GM21529 (cell line): ENCODE data around the gene LIPT2.

Experiments
- ATAC-seq: cut with Tn5 transposase; IDR thresholded peaks from one replicate; pipeline ENCODE4 v1.9.1; 2021; ENCODE audit not compliant: unreplicated experiment

LIPT2 gene

DNA sequence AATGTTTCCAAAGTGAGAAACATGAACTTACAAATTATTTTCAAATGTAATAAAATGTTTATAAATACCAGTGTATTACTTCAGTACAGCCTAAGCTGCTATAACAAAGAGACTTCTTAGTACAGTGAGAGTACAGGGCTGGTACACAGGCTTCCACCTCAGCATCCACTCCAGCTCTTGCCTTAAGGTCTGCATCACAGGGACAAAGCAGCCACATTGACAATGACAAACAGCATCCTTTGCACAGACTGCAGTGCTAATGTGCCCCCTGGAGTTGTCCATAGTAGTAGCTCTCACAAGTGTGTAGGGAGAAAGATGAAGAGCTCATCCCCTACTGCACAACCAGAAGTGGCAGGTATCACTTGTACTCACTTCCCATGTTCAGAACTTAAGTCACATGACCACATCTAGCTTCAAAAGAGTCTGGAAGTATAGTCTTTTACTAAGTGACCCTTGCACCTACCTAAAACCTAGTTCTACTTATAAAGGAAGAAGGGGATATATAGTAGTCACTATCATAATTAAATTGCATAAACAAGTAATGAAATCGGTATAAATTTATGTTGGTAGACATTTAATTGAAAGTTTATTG, 10.7 kb upstream of the LIPT2 start:
- no peak for ATAC-seq

DNA sequence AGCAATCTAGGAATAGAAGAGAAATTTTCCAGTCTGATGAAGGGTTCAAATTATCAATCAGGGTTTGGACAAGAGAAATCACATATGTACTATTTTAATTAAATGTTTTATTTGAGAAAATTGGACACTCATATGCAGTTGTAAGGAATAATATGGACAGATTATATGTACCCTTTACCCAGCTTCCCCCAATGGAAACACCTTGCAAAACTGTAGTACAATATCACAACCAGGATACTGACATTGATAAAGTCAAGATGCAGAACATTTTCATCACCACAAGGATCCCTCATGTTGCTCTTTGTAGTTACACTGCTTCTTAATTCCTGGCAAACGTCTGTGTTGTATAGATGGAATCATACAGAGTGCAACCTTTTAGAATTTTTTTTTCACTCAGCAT, 1.4 kb upstream of the LIPT2 start:
- no peak for ATAC-seq

DNA sequence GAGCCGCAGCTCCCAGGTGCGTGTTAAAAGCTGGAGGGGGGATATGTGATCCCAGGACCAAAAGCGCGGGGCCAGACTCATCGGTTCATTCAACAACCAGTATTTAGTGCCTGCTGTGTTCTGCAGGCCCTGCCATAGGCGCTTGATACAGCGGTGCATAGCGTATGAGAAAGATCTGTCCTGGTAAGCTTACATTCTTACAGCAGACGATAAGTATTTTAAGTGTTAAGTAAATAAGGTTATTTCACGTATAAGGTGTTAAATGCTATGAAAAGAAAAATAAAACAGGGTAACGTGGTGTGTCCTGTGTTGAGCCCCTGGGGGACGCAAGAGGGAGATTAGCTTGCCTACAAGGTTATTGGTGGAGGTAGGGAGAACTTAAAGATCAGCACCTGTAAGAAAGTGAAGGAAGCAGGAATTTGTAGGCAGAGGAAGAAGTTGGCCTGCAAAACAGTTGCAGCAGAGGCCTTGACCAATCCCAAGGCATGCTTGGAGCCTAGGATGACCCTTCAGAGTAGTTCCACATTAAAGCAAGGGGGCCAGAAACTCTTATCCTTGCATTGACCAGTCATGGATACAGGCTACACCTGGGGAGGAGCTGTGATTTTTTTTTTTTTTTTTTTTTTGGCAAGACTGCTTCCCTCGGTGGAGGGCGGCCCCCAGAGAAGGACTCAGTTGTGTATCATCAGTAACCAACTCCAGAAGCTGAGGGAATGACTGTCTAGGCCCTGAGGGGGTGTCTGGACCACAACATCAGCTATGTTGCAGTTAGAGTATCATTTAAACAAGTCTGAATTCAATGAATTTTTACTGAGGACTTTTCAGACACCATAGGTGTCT, 487 bp upstream of the LIPT2 start:
- no peak for ATAC-seq

DNA sequence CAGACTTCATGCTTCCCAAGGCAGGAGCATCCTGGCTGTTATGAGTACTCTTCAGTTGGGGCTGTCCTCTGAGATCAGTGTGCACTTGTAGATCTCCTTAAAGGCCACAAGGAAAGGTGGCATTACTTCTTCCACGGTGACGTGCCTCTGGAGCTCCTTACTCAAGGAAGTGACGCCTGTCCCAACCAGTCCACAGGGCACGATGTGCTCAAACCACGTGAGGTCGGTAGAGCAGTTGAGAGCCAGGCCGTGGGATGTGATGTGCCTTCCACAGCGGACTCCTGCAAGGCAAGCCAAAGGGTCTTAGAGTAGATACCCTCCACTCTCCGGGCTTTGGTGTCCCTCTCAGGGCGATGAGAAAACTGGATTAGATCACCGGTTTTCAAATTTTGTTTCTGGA, 1.4 kb downstream of the LIPT2 start:
- no peak for ATAC-seq

DNA sequence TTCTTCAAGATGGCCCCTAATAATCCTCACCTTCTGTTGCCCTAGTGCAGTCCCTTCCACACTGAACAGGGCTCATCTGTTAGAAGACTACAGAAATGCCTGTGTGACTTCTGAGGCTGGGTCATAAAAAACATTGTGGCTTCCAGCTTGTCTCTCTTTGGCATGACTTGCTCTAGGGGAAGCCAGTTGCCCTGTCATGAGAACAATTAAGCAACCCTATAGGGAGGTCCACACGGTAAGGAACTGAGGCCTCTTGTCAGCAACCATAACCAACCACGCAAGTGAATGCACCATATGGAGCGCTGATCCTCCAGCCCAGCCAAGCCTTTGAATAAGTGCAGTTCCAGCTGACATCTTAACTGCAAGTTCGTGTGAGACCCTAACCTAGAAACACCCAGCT, 2.6 kb downstream of the LIPT2 start:
- no peak for ATAC-seq

DNA sequence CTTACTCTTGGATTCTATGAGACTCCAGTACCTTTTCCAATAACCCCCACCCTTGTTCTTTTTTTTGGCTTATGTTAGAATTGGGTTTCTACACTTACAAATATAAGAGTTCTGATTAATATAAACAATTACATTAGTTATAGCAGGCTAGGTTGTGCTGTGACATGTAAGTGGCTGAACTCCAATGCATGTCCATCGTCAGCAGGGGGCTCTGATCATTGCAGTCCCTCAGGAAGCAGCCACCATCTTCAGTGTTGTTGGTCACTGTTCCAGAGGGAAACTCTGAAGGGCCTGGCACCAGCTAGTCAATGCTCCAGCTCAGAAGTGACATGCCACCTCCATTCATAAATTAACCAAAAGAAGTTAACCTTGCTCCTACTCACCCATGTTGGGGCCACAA, 5.6 kb downstream of the LIPT2 start:
- no peak for ATAC-seq

DNA sequence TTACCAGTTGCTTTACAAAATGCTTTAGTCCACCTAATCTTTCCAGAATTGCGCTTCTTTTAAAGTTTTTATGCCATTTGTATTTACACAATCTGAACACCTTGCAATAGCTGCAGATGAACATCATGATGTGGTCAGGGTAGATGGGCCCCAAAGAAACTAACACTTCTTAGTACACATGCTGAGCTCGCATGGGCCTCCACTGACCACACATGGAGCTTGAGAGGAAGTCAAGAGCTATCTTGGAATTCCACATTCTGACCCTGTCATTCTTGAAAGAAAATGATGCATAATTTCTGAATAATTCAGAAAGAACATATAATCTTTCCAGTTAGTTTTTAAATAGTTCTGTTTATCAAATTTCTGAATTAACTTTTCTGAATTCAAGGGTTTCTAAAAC, 7.7 kb downstream of the LIPT2 start:
- ATAC-seq, result no peak

DNA sequence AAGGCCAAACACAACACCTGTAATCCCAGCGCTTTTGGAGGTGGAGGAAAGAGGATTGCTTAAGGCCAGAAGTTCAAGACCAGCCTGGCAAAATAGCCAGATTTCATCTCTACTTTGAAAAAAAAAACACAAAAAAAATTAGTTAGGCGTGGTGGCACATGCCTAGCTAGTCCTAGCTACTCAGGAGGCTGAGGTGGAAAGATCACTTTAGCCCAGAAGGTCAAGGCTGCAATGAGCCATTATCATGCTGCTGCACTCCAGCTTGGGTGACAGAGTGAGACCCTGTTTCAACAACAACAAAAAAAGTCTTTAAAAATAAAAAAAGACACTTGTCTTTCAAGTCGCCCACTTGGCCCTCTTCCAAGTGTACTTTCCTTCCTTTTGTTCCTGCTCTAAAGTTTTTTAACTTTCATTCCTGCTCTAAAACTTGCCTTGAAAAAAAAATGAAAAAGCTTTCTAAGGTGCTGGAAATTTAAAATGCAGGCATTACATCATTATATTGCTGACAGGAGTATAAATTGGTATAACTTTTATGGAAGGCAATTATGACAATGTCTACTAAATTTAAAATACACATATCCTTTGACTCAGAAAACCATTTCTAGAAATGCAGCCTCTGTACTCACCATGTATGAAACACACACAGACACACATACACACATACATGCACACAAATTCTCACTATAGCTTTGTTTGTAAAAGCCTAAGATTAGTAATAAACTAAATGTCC, 12.7 kb downstream of the LIPT2 start:
- ATAC-seq, result no peak

DNA sequence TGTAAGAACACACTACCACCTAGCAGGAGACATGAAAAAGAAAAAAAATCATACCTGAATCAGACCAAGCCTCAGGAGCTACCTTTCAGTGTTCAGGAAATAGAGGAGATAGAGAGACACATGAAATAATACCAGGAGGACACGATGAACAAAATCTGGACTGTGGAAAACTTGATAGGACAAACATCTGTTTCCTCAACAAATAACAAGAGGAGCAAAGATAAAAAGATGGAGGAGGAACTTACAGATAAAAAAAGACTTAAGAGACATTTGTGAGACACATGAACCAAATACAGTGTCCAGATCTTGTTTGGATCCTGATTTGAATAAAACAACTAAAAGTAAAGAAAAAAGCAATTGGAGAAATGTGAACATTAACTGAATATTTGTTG, 13.8 kb downstream of the LIPT2 start:
- no peak for ATAC-seq

DNA sequence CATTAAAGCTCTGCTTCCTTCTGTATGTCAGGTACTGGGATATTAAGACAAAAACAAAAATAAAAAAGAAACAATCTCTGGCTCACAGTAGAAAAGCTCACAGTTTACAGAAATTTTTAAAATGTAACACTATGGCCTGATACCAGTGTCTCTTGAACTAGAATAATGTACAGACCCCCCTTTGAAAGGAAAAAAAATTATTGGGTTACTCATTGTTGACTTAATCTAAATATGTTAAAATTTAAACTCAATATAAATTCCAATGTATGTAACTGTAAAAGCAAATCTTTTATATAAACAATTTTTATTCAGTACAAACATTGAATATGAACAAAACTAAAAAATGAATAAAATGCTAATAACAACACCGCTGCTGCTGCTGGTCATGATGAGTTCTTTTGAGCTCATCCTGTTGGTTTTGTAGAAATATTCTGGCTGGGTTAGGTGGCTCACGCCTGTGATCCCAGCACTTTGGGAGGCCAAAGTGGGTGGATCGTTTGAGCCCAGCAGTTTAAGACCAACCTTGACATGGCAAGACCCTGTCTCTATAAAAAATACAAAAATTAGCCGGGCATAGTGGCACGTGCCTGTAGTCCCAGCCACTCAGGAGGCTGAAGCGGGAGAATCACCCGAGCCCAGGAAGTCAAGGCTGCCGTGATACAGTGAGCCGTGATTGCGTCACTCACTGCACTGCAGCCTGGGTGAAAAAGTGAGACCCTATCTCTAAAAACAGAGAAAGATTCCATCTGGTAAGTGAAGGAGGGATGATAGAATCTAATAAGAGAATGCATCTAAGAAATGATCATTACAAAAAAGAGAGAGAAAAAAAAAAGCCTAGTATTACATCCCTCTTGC, 14.4 kb downstream of the LIPT2 start:
- no peak for ATAC-seq

DNA sequence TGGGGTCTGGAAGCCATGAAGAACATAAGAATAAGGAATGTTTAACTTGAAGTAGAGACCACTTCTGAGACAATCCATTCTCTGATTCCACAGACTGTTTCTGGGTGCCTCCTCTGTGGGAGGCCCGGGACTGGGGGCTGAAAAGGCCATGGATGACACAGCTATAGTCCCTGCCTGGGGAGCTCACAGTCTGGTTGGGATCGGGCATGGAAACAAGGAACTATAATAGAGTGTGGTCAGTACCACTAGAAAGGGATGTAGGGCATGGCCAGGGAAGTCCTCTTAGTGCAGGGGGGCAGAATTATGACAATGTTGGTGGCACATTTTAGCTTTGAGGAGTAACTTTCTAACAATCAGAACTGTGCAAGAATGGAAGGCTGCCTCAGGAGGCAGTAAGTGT, 17.0 kb downstream of the LIPT2 start:
- ATAC-seq, result no peak

DNA sequence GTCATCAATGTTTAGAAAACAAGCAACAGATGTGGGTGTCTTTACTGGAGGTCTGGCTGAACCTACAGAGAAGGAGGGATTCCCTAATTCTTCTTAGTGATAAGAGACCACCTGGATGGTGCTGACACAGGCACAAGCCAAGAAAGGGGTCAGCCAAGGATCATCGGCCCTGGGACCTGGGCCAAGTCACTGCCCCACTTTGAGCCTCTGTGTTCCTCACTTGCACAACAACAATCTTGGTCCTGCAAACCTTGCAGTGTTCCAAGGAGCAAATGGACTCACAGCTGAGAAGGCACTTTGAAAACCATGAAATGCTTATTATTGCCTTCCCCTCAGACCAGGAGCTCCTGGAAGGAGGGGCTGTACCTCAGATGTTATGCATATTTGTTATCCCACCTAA, 19.2 kb downstream of the LIPT2 start:
- no peak for ATAC-seq

DNA sequence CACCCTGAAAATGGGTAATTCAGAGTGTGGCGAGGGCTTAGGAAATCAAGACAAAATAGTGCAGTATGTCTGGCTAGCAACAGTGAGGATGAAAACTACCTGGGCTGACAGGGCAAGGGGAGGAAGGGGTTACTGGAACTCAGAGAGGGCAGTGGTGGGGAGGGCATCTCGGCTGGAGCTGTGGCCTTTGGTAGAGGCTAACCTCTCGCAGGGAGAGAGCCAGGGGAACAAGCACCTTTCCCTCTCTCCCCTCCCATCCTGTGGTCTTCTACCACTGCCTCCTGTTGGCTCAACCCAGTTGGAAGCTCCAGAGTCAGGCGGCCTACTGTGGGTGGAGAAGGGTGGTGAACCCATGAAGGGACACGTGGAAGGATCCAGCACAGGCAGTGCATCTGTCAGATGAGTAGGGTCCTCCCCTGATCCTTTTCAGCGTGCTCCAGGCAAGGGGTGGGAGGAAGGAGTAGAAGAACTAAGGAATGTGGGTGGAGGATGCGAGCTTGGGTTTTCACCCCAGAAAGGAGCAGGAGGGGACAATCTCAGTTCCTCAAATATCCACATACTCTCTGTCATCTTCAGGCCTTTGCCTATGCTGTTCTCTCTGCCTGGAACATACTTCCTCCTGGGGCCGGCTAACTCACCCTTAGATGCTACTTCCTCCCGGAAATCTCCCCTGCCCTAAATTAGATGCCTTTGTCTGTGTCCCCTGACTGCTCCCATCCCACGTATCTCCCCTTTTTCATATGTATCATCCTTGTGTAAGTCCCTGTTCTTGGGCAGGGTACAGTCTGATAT, 19.9 kb downstream of the LIPT2 start:
- ATAC-seq, result no peak

DNA sequence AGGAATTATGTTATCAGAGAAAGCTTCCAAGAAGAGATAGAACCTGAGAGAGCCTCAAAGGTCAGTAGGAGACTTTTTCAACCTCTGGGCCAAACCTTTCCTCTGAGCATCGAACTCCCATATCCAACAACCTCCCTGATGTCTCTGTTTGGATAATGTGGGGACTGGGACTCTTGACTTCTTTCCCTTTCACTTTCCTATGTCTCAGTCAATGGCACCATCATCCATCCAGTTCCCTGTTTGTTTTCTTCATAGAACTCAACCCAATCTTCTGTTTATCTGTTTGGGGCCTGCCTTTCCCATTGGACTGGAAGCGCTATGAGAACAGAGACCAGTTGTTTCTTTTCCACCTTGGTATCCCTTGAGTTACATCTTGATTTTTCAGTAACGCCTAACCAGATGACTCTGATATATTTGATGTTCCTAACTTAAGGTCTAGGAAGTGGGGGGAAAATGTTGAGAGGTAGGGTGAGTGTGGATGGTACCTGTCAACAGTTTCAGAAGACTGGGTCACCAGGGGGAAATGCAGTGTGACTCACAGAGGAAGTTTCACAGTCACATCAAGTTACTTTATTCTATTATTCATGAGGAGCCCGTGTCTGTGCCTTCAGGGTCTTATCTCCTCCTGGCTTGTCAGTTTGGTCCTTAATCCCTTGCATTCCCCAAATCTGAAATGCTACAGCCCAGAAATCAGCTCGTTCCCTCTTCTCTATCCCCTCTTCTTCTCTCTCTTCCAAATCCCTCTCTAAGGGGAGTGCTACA, 21.7 kb downstream of the LIPT2 start:
- ATAC-seq, result no peak

DNA sequence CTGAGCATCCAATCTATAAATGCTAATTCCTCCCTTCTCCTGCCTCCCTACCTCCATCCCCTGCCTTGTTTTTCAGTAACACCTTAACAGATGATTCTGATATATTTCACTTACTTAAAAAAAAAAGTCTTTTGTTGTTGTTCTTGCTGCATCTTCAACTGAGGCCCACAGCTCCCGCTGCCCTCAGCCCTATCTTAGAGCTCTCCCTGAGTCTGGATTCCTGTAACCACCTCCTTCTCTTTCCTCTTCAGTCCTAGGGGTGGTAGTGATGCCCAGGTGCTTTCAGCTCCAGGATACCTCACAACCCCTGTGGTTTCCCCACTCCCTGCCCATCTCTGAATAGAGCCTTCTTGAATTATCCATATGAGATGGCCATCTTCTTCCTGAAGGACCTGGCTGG, 22.5 kb downstream of the LIPT2 start:
- ATAC-seq, result no peak

DNA sequence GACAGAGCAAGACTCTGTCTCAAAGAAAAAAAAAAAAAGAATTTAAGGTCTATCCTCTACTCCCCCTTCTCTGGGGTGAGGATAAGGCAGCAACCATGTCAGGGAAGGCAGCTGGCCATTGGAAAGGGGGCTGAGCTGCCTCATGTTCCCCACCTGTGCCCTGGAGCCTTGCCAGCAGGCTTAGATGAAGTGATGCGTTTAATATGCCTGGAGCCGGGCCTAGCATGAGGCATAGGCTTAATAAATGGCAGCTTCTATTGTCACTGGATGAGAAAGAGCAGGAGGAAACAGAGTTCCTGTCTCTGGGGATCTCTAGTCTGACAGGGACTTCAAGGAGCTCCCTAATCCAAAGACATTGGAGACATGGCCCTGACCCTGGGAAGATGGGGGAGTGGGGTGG, 23.0 kb downstream of the LIPT2 start:
- ATAC-seq, result no peak

DNA sequence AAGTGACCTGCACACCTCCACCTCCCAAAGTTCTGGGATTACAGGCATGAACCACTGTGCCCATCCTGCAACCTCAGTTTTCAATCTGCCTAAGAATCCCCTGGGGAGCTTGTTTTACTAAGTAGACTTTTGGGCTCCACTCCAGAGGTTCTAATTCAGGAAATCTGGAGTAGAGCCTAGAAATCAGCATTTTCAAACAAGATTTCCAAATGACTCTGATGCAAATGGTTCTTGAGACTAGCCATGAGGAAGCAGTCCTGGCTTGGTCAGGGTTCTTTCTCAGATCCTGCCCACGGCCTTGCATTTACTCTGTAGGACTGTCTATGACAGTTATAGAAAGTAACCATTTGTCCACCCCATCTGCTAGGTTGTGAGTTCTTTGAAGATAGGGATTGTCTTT, 24.6 kb downstream of the LIPT2 start:
- ATAC-seq, result no peak

DNA sequence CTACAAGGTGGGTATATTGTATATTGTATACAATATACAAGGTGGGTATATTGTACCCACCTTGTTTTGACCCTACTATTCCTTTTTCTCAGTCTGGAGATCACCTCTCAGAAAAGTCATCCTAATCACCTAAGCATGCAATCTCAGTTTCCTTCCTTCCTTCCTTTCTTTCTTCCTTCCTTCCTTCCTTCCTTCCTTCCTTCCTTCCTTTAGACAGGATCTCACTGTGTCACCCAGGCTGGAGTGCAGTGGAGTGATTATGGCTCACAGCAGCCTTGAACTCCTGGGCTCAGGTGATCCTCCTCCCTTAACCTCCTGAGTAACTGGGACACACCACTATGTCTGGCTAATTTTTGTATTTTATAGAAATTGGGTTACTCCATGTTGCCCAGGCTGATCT, 25.0 kb downstream of the LIPT2 start:
- ATAC-seq, result no peak

DNA sequence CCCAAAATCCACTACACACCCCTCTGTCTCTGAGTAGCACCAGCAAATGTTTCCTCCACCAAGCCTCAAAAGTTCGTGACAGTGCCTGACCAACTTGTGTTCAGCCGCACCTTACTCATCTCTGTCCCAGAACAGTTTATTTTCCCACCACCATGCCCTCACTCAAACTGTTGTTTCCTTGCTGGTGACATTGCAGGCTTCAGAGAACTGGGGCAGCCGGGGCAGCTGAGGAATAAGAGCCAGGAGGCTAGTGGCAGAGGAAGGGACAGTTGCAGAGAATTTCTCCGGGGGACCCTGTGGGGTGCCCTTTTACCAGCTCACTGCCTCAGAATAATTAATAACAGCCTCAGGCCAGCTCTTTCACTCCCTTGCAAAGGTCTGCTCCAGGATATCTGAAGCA, 25.5 kb downstream of the LIPT2 start:
- no peak for ATAC-seq
